HS-5 (cell line): Measurements from ENCODE around the gene HARBI1.
"Not testable (repeated sequence)": the region's sequence is repeated elsewhere in the genome, so short reads cannot be mapped to it uniquely, and the experiment has no call there.

Experiments used
- DNase-seq: peaks from one replicate; pipeline ENCODE4 v3.0.0-alpha.2; 2012; ENCODE audit warnings: low read depth

HARBI1 gene

GRCh38 chr11:46597155-46597554, 19.9 kb downstream of the HARBI1 start:
- DNase-seq = no peak

- DNase-seq = no peak
Measured at GRCh38 chr11:46594785-46595184, 22.2 kb downstream of the HARBI1 start.

GRCh38 chr11:46594374-46594700, 22.7 kb downstream of the HARBI1 start:
- no peak for DNase-seq

- DNase-seq = peak; percentile 77
Measured at GRCh38 chr11:46593550-46594373, 23.3 kb downstream of the HARBI1 start, which contains the start of gene AMBRA1. Gene AMBRA1, minus strand, starts transcription at chr11:46594023. Its CDS starts 45,643 bp downstream, at chr11:46548380.

GRCh38 chr11:46590740-46591605, 26.1 kb downstream of the HARBI1 start:
- no peak for DNase-seq

GRCh38 chr11:46588915-46589314, 28.1 kb downstream of the HARBI1 start:
- DNase-seq = no peak

GRCh38 chr11:46588131-46588530, 28.9 kb downstream of the HARBI1 start:
- no peak for DNase-seq

- DNase-seq = not testable (repeated sequence)
Measured at GRCh38 chr11:46583513-46583912, 33.5 kb downstream of the HARBI1 start.

- no peak for DNase-seq
Measured at GRCh38 chr11:46582588-46582987, 34.4 kb downstream of the HARBI1 start.

- no peak for DNase-seq
Measured at GRCh38 chr11:46577058-46577457, 40.0 kb downstream of the HARBI1 start.

- no peak for DNase-seq
Measured at GRCh38 chr11:46574656-46575055, 42.4 kb downstream of the HARBI1 start.

- no peak for DNase-seq
Measured at GRCh38 chr11:46570790-46571398, 46.1 kb downstream of the HARBI1 start.

GRCh38 chr11:46565232-46565840, 51.7 kb downstream of the HARBI1 start:
- no peak for DNase-seq

GRCh38 chr11:46564459-46564858, 52.6 kb downstream of the HARBI1 start:
- DNase-seq = peak; percentile 60

- DNase-seq = no peak
Measured at GRCh38 chr11:46562527-46562926, 54.5 kb downstream of the HARBI1 start.

GRCh38 chr11:46560300-46560991, 56.6 kb downstream of the HARBI1 start:
- DNase-seq = no peak

GRCh38 chr11:46559815-46560214, 57.2 kb downstream of the HARBI1 start:
- no peak for DNase-seq

GRCh38 chr11:46557684-46558151, 59.3 kb downstream of the HARBI1 start:
- DNase-seq = no peak

GRCh38 chr11:46555267-46556054, 61.6 kb downstream of the HARBI1 start:
- no peak for DNase-seq
